Bronchial epithelial cell (primary cell): Measurements from ENCODE around the gene DNMT1. TPM values are rescaled to one million over a fixed set of nuclear protein-coding genes. Genes with fewer than 3 reads are reported as not detected.

Experiments
- DNase-seq: peaks from one replicate; pipeline ENCODE4 v3.0.0-alpha.2; 2010; ENCODE audit warnings: low read depth
- FAIRE-seq: peaks from 2 replicates; lab custom pipeline; 2011; peaks lifted over from hg19 to GRCh38; lab: Jason Lieb, UNC
- H3K27me3 ChIP-seq: 2 replicates; pipeline ENCODE4 v1.5.1; 2011; ENCODE audit warnings: low read length; ENCODE audit not compliant: control insufficient read depth, insufficient read depth
- H3K36me3 ChIP-seq: 2 replicates; pipeline ENCODE4 v1.5.1; 2011; ENCODE audit warnings: low read length; ENCODE audit not compliant: control insufficient read depth, insufficient read depth
- H3K4me3 ChIP-seq: 2 replicates; pipeline ENCODE4 v1.5.1; 2011; ENCODE audit warnings: mild to moderate bottlenecking, low read depth, low read length, control low read depth
- total RNA-seq: library from RNA; depleted of rRNA; stranded (reverse); fragments of >200 nt; gene quantifications from 2 replicates; pipeline ENCODE4 v1.2.1, GENCODE V29; 2014
- TF ChIP-seq, protein P1 (sequence below): IDR thresholded peaks from 2 replicates; pipeline ENCODE4 v1.5.1; 2011; ENCODE audit warnings: mild to moderate bottlenecking, moderate library complexity, low read length, control low read depth, inconsistent platforms; ENCODE audit not compliant: insufficient read depth, severe bottlenecking

DNMT1 gene
- total RNA-seq, 1 donor from 2014 or later, result 12.4 TPM

GRCh38 chr19:10217085-10217484, 22.3 kb upstream of the DNMT1 start:
- H3K36me3 ChIP-seq, result no peaks in the 10 kb centered on the region
- H3K27me3 ChIP-seq, result no peaks in the 10 kb centered on the region
- TF ChIP-seq, protein P1, sequence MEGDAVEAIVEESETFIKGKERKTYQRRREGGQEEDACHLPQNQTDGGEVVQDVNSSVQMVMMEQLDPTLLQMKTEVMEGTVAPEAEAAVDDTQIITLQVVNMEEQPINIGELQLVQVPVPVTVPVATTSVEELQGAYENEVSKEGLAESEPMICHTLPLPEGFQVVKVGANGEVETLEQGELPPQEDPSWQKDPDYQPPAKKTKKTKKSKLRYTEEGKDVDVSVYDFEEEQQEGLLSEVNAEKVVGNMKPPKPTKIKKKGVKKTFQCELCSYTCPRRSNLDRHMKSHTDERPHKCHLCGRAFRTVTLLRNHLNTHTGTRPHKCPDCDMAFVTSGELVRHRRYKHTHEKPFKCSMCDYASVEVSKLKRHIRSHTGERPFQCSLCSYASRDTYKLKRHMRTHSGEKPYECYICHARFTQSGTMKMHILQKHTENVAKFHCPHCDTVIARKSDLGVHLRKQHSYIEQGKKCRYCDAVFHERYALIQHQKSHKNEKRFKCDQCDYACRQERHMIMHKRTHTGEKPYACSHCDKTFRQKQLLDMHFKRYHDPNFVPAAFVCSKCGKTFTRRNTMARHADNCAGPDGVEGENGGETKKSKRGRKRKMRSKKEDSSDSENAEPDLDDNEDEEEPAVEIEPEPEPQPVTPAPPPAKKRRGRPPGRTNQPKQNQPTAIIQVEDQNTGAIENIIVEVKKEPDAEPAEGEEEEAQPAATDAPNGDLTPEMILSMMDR, result no peak
- FAIRE-seq (no peak), DNase-seq (no peak)
- H3K4me3 ChIP-seq, result no peak overlapping the region

- Histone ChIP-seq H3K4me3 (no peak overlapping the region), H3K36me3 (no peaks in the 10 kb centered on the region), H3K27me3 (no peaks in the 10 kb centered on the region)
- DNase-seq (peak; percentile 74), FAIRE-seq (no peak)
- TF ChIP-seq, protein P1, result no peak
These were observed 20.0 kb upstream of the DNMT1 start for GRCh38 chr19:10214784-10215183.

DNA sequence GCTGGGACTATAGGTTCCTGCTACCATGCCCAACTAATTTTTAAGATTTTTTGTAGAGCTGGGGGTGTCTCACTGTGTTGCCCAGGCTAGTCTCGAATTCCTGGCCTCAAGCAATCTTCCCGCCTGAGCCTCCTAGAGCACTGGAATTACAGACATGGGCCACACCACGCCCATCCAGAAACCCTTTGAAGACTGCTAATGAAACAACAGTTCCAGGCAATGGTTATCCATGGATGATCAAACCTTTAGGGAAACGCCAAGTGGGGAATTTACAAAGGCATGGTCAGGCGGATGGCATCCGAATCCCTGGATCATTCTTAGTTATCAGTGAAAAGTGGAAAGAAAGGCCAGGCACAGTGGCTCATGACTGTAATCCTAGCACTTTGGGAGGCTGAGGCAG, 16.9 kb upstream of the DNMT1 start:
- Histone ChIP-seq H3K36me3 (no peaks in the 10 kb centered on the region), H3K27me3 (no peaks in the 10 kb centered on the region), H3K4me3 (no peak overlapping the region)
- TF ChIP-seq, protein P1, result no peak
- DNase-seq (no peak), FAIRE-seq (no peak)

- H3K27me3 ChIP-seq, result no peaks in the 10 kb centered on the region
- no peak overlapping the region for H3K4me3 ChIP-seq
- DNase-seq, result no peak
- no peaks in the 10 kb centered on the region for H3K36me3 ChIP-seq
- TF ChIP-seq, protein P1, result no peak
- no peak for FAIRE-seq
These were observed 16.3 kb upstream of the DNMT1 start for GRCh38 chr19:10211061-10211460.

GRCh38 chr19:10209315-10209714, 14.6 kb upstream of the DNMT1 start:
- H3K27me3 ChIP-seq, result no peaks in the 10 kb centered on the region
- DNase-seq (peak; percentile 69), FAIRE-seq (no peak)
- H3K36me3 ChIP-seq, result no peaks in the 10 kb centered on the region
- TF ChIP-seq, protein P1, result no peak
- no peak overlapping the region for H3K4me3 ChIP-seq

DNA sequence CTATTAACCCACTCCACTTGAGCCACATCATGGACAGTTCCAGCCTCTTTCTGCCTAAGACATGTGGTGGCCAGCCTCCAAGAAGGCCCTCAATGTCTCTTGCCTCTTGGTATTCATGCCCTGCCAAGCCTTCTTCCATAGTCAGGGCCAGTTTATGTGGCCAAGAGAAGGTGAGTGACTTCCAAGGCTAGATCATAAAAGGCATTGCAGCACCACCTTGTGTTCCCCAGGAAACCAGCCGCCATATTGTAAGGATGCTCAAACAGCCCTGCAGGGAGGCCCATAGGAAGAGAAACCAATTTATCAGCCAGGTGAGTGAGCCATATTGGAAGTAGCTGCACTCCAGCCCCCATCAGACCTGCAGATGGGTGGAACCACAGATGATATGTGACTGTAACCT, 12.3 kb upstream of the DNMT1 start:
- DNase-seq, result no peak

More for the DNA sequence above, 12.3 kb upstream of the DNMT1 start:
- Histone ChIP-seq H3K36me3 (no peaks in the 10 kb centered on the region), H3K27me3 (no peaks in the 10 kb centered on the region), H3K4me3 (no peak overlapping the region)
- no peak for FAIRE-seq
- TF ChIP-seq, protein P1, result no peak
